ENCODE results near the gene PSMD14. TPM values are rescaled to one million over a fixed set of nuclear protein-coding genes. Genes with fewer than 3 reads are reported as not detected.

PSMD14 gene
- total RNA-seq, 1 experiment from 2014 or later: 83.7 TPM

DNA sequence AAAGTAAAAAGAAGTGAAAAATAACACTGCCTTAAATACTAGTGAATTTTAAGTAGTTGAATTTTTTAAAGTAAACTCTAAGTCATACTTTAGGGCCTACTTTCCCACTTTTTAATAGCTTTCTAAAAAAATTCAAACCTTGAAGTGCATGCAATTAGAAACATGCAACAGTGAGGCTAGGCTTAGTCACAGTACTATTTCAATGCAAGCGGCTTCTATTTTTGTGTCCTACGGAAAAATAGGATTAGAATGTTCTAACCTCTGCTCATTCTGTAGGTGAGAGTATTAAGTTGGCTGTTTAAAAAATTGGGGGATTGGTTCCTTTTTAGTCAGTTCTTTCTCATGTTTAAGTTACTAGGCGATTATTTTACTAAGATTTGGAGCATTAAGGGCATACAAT lies 39.1 kb upstream of the PSMD14 start:
- Histone ChIP-seq H2AFZ (ENCODE audit: low read length) (no peak overlapping the region), H3K79me2 (ENCODE audit: insufficient read depth, low read length) (no peaks in the 10 kb centered on the region), H2BK5ac (ENCODE audit: insufficient read length, low read length) (no peak overlapping the region), H2BK120ac (ENCODE audit: low read depth, low read length, poor library complexity, severe bottlenecking) (no peak overlapping the region), H3K27ac (ENCODE audit: insufficient read length, low read depth, low read length) (no peak overlapping the region), H3K4me2 (ENCODE audit: insufficient read depth, insufficient read length, low read length) (no peak overlapping the region), H3K14ac (ENCODE audit: insufficient read depth, low read length) (no peak overlapping the region), H3T11ph (ENCODE audit: low read length) (no peak overlapping the region), H2BK12ac (ENCODE audit: insufficient read length, low read depth, low read length) (no peak overlapping the region), H3K9me3 (ENCODE audit: control insufficient read depth, low read depth, low read length) (no peaks in the 10 kb centered on the region), H3K18ac (ENCODE audit: insufficient read length, low read depth, low read length) (no peak overlapping the region), H4K8ac (replicated peaks; ENCODE audit: insufficient read length, low read depth, low read length) (no peak overlapping the region), H3K9ac (ENCODE audit: extremely low read depth, insufficient read length, low read length) (no peak overlapping the region), H4K91ac (ENCODE audit: insufficient read length, low read depth, low read length) (no peak overlapping the region), H3K4ac (ENCODE audit: low read depth, low read length) (no peak overlapping the region), H3K79me1 (ENCODE audit: insufficient read depth, low read depth, low read length, poor library complexity, severe bottlenecking) (no peaks in the 10 kb centered on the region), H3K23me2 (ENCODE audit: insufficient read length, low read depth, low read length, poor library complexity, severe bottlenecking) (no peaks in the 10 kb centered on the region), H4K20me1 (ENCODE audit: control insufficient read depth, insufficient read depth, insufficient read length) (no peaks in the 10 kb centered on the region), H2BK20ac (ENCODE audit: low read depth, low read length, poor library complexity, severe bottlenecking) (no peak overlapping the region), H3K27me3 (ENCODE audit: insufficient read depth, low read length) (no peaks in the 10 kb centered on the region), H2BK15ac (ENCODE audit: low read depth, low read length) (no peak overlapping the region), H3K4me1 (ENCODE audit: insufficient read depth, low read length) (no peaks in the 10 kb centered on the region), H2AK5ac (ENCODE audit: insufficient read length, low read length) (no peak overlapping the region), H3K56ac (ENCODE audit: insufficient read length, low read depth, low read length) (no peak overlapping the region), H4K5ac (ENCODE audit: insufficient read length, low read depth, low read length) (no peak overlapping the region), H3K23ac (ENCODE audit: insufficient read length, low read depth, low read length) (no peak overlapping the region)
- Mint-ChIP-seq H3K27me3 (ENCODE audit: low read depth) (no peaks in the 10 kb centered on the region), H3K4me1 (peaks cover 0 to 8% of the 10 kb centered on the region in 2 experiments; a peak in 2 of 4 replicates), H3K36me3 (ENCODE audit: insufficient read depth in 1 of 3, low read depth in 3 of 3) (peaks cover 0 to 6% (median 0%) of the 10 kb centered on the region in 3 experiments; a peak in 1 of 7 replicates), H3K27ac (no peak overlapping the region), H3K4me3 (no peak overlapping the region), H3K9me3 (peaks cover 4 to 6% of the 10 kb centered on the region in 2 experiments; a peak in 3 of 5 replicates)
- WGBS (ENCODE audit: extremely low coverage, insufficient read length, low lambda C conversion rate): no CpG with 5 or more reads among the region's 3 CpGs
- DNase-seq: no peak
- TF ChIP-seq CTCF (conservative IDR thresholded peaks at IDR 0.05): no peak
